ENCODE results near the gene FKBP1B.
"Not testable (repeated sequence)": the region's sequence is repeated elsewhere in the genome, so short reads cannot be mapped to it uniquely, and the experiment has no call there.

FKBP1B gene

GRCh38 chr2:24049485-24050021, at the start of gene FKBP1B:
Gene FKBP1B (plus strand): TSS chr2:24049741. CDS start chr2:24049850, 109 bp downstream.
- no peaks in the 10 kb centered on the region for H3K36me3 ChIP-seq (ENCODE audit: insufficient read depth, low read length)
- H3K9ac ChIP-seq (ENCODE audit: low read depth, low read length), result peak within 1 kb of the TSS; percentile 85
- no peaks in the 10 kb centered on the region for H3K9me3 ChIP-seq (ENCODE audit: control insufficient read depth, insufficient read depth, low read length)
- peaks cover 6% of the 10 kb centered on the region; the same call in 1 of the 2 replicates for H3K4me1 ChIP-seq (ENCODE audit: insufficient read depth, low read length)

- Histone ChIP-seq H3K9ac (ENCODE audit: low read depth, low read length) (no peak overlapping the region), H3K36me3 (ENCODE audit: insufficient read depth, low read length) (no peaks in the 10 kb centered on the region), H3K9me3 (ENCODE audit: control insufficient read depth, insufficient read depth, low read length) (no peaks in the 10 kb centered on the region), H3K4me1 (ENCODE audit: insufficient read depth, low read length) (peaks cover 14% of the 10 kb centered on the region)
Measured at GRCh38 chr2:24007693-24008092, 41.8 kb upstream of the FKBP1B start.

GRCh38 chr2:24008672-24009366, 40.7 kb upstream of the FKBP1B start:
- Histone ChIP-seq H3K36me3 (ENCODE audit: insufficient read depth, low read length) (no peaks in the 10 kb centered on the region), H3K9ac (ENCODE audit: low read depth, low read length) (no peak overlapping the region), H3K4me1 (ENCODE audit: insufficient read depth, low read length) (peaks cover 14% of the 10 kb centered on the region), H3K9me3 (ENCODE audit: control insufficient read depth, insufficient read depth, low read length) (no peaks in the 10 kb centered on the region)

GRCh38 chr2:24009367-24009679, 40.2 kb upstream of the FKBP1B start:
- no peaks in the 10 kb centered on the region for H3K36me3 ChIP-seq (ENCODE audit: insufficient read depth, low read length)
- H3K4me1 ChIP-seq (ENCODE audit: insufficient read depth, low read length), result peaks cover 14% of the 10 kb centered on the region
- peak overlapping the region; percentile 72 for H3K9ac ChIP-seq (ENCODE audit: low read depth, low read length)

GRCh38 chr2:24009680-24010476, 39.7 kb upstream of the FKBP1B start, which contains the start of gene MFSD2B:
Gene MFSD2B (plus strand): TSS chr2:24010085. CDS start chr2:24010097, 12 bp downstream.
- no peaks in the 10 kb centered on the region for H3K9me3 ChIP-seq (ENCODE audit: control insufficient read depth, insufficient read depth, low read length)
- peaks cover 14% of the 10 kb centered on the region for H3K4me1 ChIP-seq (ENCODE audit: insufficient read depth, low read length)
- no peaks in the 10 kb centered on the region for H3K36me3 ChIP-seq (ENCODE audit: insufficient read depth, low read length)
- H3K9ac ChIP-seq (ENCODE audit: low read depth, low read length), result peak within 1 kb of the TSS; percentile 72

More at GRCh38 chr2:24009367-24009679, 40.2 kb upstream of the FKBP1B start:
- H3K9me3 ChIP-seq (ENCODE audit: control insufficient read depth, insufficient read depth, low read length), result no peaks in the 10 kb centered on the region

GRCh38 chr2:24010477-24011249, 38.9 kb upstream of the FKBP1B start:
- peaks cover 16% of the 10 kb centered on the region for H3K4me1 ChIP-seq (ENCODE audit: insufficient read depth, low read length)
- H3K9me3 ChIP-seq (ENCODE audit: control insufficient read depth, insufficient read depth, low read length), result no peaks in the 10 kb centered on the region
- no peaks in the 10 kb centered on the region for H3K36me3 ChIP-seq (ENCODE audit: insufficient read depth, low read length)
- H3K9ac ChIP-seq (ENCODE audit: low read depth, low read length), result peak overlapping the region; percentile 72

GRCh38 chr2:24011250-24012104, 38.1 kb upstream of the FKBP1B start:
- H3K9ac ChIP-seq (ENCODE audit: low read depth, low read length), result no peak overlapping the region
- H3K36me3 ChIP-seq (ENCODE audit: insufficient read depth, low read length), result no peaks in the 10 kb centered on the region
- H3K9me3 ChIP-seq (ENCODE audit: control insufficient read depth, insufficient read depth, low read length), result no peaks in the 10 kb centered on the region
- peaks cover 24% of the 10 kb centered on the region for H3K4me1 ChIP-seq (ENCODE audit: insufficient read depth, low read length)

- H3K36me3 ChIP-seq (ENCODE audit: insufficient read depth, low read length), result no peaks in the 10 kb centered on the region
- peaks cover 28% of the 10 kb centered on the region for H3K4me1 ChIP-seq (ENCODE audit: insufficient read depth, low read length)
- no peak overlapping the region for H3K9ac ChIP-seq (ENCODE audit: low read depth, low read length)
- H3K9me3 ChIP-seq (ENCODE audit: control insufficient read depth, insufficient read depth, low read length), result no peaks in the 10 kb centered on the region
Measured at GRCh38 chr2:24012521-24013188, 36.9 kb upstream of the FKBP1B start.

GRCh38 chr2:24014902-24015301, 34.6 kb upstream of the FKBP1B start:
- H3K9ac ChIP-seq (ENCODE audit: low read depth, low read length); H3K9me3 ChIP-seq (ENCODE audit: control insufficient read depth, insufficient read depth, low read length); H3K36me3 ChIP-seq (ENCODE audit: insufficient read depth, low read length): not testable (repeated sequence)
- peaks cover 21% of the 10 kb centered on the region; the same call in 1 of the 2 replicates for H3K4me1 ChIP-seq (ENCODE audit: insufficient read depth, low read length)

GRCh38 chr2:24015562-24016375, 33.8 kb upstream of the FKBP1B start:
- H3K36me3 ChIP-seq (ENCODE audit: insufficient read depth, low read length), result no peaks in the 10 kb centered on the region
- no peaks in the 10 kb centered on the region for H3K9me3 ChIP-seq (ENCODE audit: control insufficient read depth, insufficient read depth, low read length)
- H3K9ac ChIP-seq (ENCODE audit: low read depth, low read length), result no peak overlapping the region; the same call in 1 of the 2 replicates
- peaks cover 21% of the 10 kb centered on the region; the same call in 1 of the 2 replicates for H3K4me1 ChIP-seq (ENCODE audit: insufficient read depth, low read length)

- H3K9ac ChIP-seq (ENCODE audit: low read depth, low read length), result no peak overlapping the region
- H3K4me1 ChIP-seq (ENCODE audit: insufficient read depth, low read length), result peaks cover 21% of the 10 kb centered on the region; the same call in 1 of the 2 replicates
- no peaks in the 10 kb centered on the region for H3K36me3 ChIP-seq (ENCODE audit: insufficient read depth, low read length)
- H3K9me3 ChIP-seq (ENCODE audit: control insufficient read depth, insufficient read depth, low read length), result no peaks in the 10 kb centered on the region
Measured at GRCh38 chr2:24016376-24016761, 33.2 kb upstream of the FKBP1B start.

GRCh38 chr2:24016853-24017703, 32.5 kb upstream of the FKBP1B start:
- H3K9me3 ChIP-seq (ENCODE audit: control insufficient read depth, insufficient read depth, low read length), result no peaks in the 10 kb centered on the region
- no peaks in the 10 kb centered on the region for H3K36me3 ChIP-seq (ENCODE audit: insufficient read depth, low read length)
- no peak overlapping the region for H3K9ac ChIP-seq (ENCODE audit: low read depth, low read length)
- H3K4me1 ChIP-seq (ENCODE audit: insufficient read depth, low read length), result peaks cover 21% of the 10 kb centered on the region; the same call in 1 of the 2 replicates
